T1000 (cell line): Measurements from ENCODE around the gene TRAFD1.
A peak's percentile ranks its signal among the peaks of the same experiment; 100 is the strongest.
"Not testable (repeated sequence)": the region's sequence is repeated elsewhere in the genome, so short reads cannot be mapped to it uniquely, and the experiment has no call there.

Experiments
- DNase-seq: peaks from one replicate; lab custom pipeline; 2025; ENCODE audit warnings: mixed read lengths; lab: John Stamatoyannopoulos, UW

Gene TRAFD1

GRCh38 chr12:112125250-112125999, at the start of gene TRAFD1:
TSS of gene TRAFD1 (plus strand) at chr12:112125560. CDS start at chr12:112130523, 4,963 bp downstream.
- peak; percentile 96 for DNase-seq

- no peak for DNase-seq
These were observed 38.1 kb upstream of the TRAFD1 start for GRCh38 chr12:112087055-112087850.

- DNase-seq = no peak
These were observed 37.5 kb upstream of the TRAFD1 start for GRCh38 chr12:112087851-112088250.

- DNase-seq = no peak
These were observed 33.8 kb upstream of the TRAFD1 start for GRCh38 chr12:112091563-112091962.

- DNase-seq = no peak
These were observed 29.3 kb upstream of the TRAFD1 start for GRCh38 chr12:112096070-112096469.

GRCh38 chr12:112096667-112097066, 28.7 kb upstream of the TRAFD1 start:
- peak; percentile 91 for DNase-seq

- peak; percentile 57 for DNase-seq
These were observed 27.7 kb upstream of the TRAFD1 start for GRCh38 chr12:112097641-112098040.

GRCh38 chr12:112100500-112100899, 24.9 kb upstream of the TRAFD1 start:
- not testable (repeated sequence) for DNase-seq

GRCh38 chr12:112102127-112102526, 23.2 kb upstream of the TRAFD1 start:
- no peak for DNase-seq

- not testable (repeated sequence) for DNase-seq
These were observed 22.6 kb upstream of the TRAFD1 start for GRCh38 chr12:112102746-112103145.

GRCh38 chr12:112103758-112104503, 21.4 kb upstream of the TRAFD1 start:
- DNase-seq = no peak

GRCh38 chr12:112105891-112106290, 19.5 kb upstream of the TRAFD1 start:
- DNase-seq = no peak

GRCh38 chr12:112107306-112108201, 17.8 kb upstream of the TRAFD1 start:
- DNase-seq = no peak

GRCh38 chr12:112108202-112109079, 16.9 kb upstream of the TRAFD1 start, which contains the start of gene NAA25:
TSS of gene NAA25 (minus strand) at chr12:112108783. CDS start at chr12:112108773, 10 bp downstream.
- DNase-seq = peak; percentile 75

GRCh38 chr12:112110787-112111662, 14.3 kb upstream of the TRAFD1 start:
- not testable (repeated sequence) for DNase-seq

GRCh38 chr12:112111931-112112330, 13.4 kb upstream of the TRAFD1 start:
- no peak for DNase-seq

GRCh38 chr12:112112409-112113133, 12.8 kb upstream of the TRAFD1 start:
- no peak for DNase-seq

GRCh38 chr12:112115259-112116045, 9.9 kb upstream of the TRAFD1 start:
- DNase-seq = no peak
